OCI-LY7 (cell line): ENCODE results near the gene DOCK9.

Experiments
- EZH2phosphoT487 ChIP-seq: fragments of 200-600 bp; sonication (generic); IDR thresholded peaks from 2 replicates; pipeline ENCODE4 v1.6.1; 2018; ENCODE audit warnings: low read depth, borderline replicate concordance, mild to moderate bottlenecking, mixed run types, antibody characterized with exemption, low read length, moderate library complexity, mixed read lengths
- TF ChIP-seq, protein P1 (sequence below): fragments of 200-600 bp; sonication (generic); conservative IDR thresholded peaks from 2 replicates; pipeline ENCODE4 v1.5.1; 2014; ENCODE audit warnings: mild to moderate bottlenecking, antibody characterized with exemption, low read length, moderate library complexity, mixed read lengths

DNA sequence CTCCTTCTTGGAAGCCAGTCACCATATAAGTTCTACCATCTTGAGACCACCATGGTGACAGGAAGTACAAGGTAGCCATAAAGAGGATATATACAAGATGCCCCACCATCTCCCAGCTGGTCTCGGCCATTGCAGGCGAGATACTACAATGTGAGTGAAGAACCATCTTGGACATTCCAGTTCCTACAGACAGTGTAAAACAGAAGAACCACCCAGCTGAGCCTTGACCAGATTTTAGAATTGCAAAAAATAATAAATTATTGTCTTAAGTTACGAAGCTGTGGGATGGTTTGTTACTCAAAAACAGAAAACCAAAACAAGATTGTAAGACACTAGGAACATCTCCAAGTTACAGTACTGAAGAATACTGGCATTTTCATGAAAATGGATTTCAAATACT, 43.6 kb downstream of the DOCK9 start:
- TF ChIP-seq, protein P1, sequence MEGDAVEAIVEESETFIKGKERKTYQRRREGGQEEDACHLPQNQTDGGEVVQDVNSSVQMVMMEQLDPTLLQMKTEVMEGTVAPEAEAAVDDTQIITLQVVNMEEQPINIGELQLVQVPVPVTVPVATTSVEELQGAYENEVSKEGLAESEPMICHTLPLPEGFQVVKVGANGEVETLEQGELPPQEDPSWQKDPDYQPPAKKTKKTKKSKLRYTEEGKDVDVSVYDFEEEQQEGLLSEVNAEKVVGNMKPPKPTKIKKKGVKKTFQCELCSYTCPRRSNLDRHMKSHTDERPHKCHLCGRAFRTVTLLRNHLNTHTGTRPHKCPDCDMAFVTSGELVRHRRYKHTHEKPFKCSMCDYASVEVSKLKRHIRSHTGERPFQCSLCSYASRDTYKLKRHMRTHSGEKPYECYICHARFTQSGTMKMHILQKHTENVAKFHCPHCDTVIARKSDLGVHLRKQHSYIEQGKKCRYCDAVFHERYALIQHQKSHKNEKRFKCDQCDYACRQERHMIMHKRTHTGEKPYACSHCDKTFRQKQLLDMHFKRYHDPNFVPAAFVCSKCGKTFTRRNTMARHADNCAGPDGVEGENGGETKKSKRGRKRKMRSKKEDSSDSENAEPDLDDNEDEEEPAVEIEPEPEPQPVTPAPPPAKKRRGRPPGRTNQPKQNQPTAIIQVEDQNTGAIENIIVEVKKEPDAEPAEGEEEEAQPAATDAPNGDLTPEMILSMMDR: no peak
- no peak for TF ChIP-seq EZH2phosphoT487
